Fibroblast of skin of back (primary cell): ENCODE results near the gene MAST1.
"Not testable (repeated sequence)": the region's sequence is repeated elsewhere in the genome, so short reads cannot be mapped to it uniquely, and the experiment has no call there.

Experiments used
- DNase-seq: peaks from one replicate; pipeline ENCODE4 v3.0.0-alpha.2; 2013

MAST1 gene

GRCh38 chr19:12872255-12872654 is 33.9 kb downstream of the MAST1 start:
- no peak for DNase-seq

GRCh38 chr19:12872941-12873890 is 34.9 kb downstream of the MAST1 start:
- DNase-seq: peak; percentile 53

- no peak for DNase-seq
Measured at GRCh38 chr19:12873891-12874745, 35.8 kb downstream of the MAST1 start.

DNA sequence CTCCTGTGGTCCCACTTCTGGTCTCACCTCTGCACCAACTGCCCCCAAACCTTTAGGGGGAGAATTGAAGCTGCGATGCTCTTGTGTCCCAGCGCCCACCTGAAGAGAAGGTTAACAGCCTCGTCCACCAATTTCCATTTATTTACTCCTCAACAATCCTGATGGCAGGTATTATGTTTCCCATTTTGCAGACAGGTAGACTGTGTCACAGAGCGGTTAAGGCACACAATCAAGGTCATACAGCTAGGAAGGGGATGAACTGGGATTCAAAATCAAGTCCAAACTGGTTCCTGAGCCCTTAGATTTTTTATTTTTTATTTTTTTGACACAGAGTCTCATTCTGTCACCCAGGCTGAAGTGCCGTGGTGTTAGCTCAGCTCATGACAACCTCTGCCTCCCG is 36.8 kb downstream of the MAST1 start:
- DNase-seq: no peak

GRCh38 chr19:12880551-12881171 is 42.3 kb downstream of the MAST1 start:
- no peak for DNase-seq

DNA sequence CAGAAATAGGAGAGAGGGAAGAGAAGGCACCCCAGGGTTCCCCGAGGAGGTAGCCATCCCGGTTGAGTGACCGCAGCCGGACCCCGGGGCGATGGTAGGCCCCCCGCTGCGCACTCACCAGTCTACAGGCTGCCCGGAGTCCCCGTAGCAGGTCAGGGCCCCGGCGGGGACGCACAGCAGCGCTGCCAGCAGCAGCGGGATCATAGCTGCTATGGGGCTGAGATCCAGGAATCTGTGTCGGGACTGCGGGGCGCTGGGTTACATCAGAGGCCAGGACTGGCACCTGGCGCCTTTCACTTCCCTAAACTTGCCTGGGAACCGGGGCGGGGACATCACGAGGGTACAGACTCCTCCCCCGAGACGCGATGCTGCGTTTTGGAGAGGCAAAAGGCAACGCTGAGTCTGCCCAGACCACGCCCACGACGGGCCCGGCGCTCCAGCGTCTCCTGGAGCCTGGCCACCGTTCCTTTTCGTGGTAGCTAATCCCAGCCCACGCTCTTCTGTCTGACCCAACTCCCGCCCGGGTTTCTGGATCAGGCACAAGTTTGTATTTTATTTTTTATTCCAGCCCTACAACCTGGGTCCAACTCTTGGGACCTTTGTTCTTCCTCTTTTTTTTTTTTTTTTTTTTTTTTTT is 43.0 kb downstream of the MAST1 start, which contains the start of gene DNASE2:
Gene DNASE2, minus strand, starts transcription at position 278 of the 637 bp plus-strand sequence. Its CDS starts 74 bp downstream, at position 204.
- peak; percentile 90 for DNase-seq

DNA sequence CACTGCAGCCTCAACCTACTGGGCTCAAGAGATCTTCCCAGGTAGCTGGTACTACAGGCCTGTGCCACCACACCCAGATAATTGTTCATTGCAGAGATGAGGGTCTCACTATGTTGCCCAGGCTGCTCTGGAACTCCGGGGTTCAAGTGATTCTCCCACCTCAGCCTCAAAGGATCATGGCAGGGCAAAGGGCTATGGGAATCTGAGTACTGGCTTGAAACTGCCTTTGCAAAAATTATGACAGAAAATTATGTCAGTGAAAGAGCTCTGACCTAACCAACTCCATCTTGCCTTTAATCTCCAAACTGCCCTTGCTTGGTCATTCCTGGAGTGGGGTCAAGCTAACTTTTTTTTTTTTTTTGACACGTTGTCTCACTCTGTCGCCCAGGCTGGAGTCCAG is 44.3 kb downstream of the MAST1 start:
- DNase-seq: no peak

GRCh38 chr19:12884202-12884601 is 45.9 kb downstream of the MAST1 start:
- DNase-seq: no peak

DNA sequence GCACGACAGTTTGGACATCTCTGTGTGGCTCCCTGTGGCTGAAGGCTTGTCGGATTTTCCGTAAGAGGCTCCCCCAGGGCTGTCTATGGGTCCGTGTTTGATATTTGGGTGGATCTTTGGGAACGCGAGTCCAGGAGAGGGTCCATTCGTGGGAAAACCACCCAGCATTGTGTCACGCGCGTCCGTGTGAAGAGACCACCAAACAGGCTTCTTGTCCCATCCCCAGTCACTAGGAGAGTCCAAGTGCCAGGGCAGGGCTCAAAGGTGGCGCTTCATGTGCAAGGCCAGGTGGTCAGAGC is 46.3 kb downstream of the MAST1 start:
- DNase-seq: no peak

- peak; percentile 48 for DNase-seq
Measured at GRCh38 chr19:12884926-12885748, 46.8 kb downstream of the MAST1 start.

- no peak for DNase-seq
Measured at GRCh38 chr19:12885749-12886650, 47.7 kb downstream of the MAST1 start.

GRCh38 chr19:12886651-12886968 is 48.3 kb downstream of the MAST1 start:
- DNase-seq: no peak

GRCh38 chr19:12886969-12887747 is 48.8 kb downstream of the MAST1 start, which contains the start of gene KLF1:
Gene KLF1, minus strand, starts transcription at chr19:12887201. Its CDS starts 61 bp downstream, at chr19:12887140.
- no peak for DNase-seq

DNA sequence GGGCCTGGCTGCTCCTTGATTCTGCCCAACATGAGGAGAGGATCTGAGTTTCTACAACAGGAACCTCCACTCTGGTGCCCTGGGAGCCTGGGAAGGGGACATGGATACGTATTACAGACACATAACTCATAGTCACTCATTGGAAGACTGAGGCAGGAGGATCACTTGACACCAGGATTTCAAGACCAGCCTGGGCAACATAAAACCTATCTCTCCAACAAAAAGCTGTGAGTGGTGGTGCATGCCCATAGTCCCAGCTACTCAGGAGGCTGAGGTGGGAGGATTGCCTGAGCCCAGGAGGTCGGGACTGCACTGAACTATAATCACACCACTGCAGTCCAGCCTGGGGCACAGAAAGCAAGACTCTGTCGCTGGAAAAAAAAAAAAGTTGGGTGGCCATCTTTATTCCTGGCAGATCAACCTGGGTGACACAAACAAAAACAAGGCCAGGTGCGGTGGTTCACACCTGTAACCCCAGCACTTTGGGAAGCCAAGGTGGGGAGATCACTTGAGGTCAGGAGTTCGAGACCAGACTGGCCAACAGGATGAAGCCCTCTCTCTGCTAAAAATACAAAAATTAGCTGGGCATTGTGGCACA is 49.8 kb downstream of the MAST1 start:
- no peak for DNase-seq

GRCh38 chr19:12890299-12890786 is 52.0 kb downstream of the MAST1 start:
- not testable (repeated sequence) for DNase-seq

DNA sequence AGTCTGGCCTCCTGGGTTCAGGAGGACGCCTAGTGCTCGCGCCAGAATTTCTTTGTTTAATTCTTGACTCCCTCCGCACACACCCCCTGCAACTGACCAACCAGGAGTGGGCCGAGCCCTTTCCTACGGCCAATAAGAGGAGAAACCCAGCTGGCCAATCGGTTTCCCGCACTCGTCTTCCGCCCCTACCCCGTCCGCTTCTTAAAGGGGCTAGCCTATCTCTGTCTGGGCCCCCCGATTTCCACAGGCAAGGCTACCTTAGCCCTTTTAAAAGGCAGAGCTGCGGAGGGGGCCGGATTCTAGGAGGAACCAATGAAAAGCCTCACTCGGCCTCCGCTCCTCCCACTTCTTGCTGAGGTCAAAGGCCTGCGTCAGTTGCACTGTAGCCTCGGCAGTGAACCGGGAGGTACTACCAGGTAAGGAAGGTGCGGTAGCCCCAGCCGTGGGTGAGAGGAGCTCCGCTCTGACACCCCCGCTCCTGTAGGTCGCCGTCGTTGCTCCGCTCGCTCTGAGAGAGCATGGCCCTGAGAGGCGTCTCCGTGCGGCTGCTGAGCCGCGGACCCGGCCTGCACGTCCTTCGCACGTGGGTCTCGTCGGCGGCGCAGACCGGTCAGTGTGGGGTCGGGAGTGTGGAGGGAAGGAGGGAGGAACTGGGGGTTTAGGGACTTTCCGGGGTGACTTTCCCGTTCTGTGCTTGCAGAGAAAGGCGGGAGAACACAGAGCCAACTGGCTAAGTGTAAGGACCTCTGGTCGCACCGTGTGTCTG is 52.7 kb downstream of the MAST1 start, which contains the start of gene GCDH:
Gene GCDH, plus strand, starts transcription at position 374 of the 766 bp plus-strand sequence. Its CDS starts 145 bp downstream, at position 519.
- DNase-seq: peak; percentile 99

DNA sequence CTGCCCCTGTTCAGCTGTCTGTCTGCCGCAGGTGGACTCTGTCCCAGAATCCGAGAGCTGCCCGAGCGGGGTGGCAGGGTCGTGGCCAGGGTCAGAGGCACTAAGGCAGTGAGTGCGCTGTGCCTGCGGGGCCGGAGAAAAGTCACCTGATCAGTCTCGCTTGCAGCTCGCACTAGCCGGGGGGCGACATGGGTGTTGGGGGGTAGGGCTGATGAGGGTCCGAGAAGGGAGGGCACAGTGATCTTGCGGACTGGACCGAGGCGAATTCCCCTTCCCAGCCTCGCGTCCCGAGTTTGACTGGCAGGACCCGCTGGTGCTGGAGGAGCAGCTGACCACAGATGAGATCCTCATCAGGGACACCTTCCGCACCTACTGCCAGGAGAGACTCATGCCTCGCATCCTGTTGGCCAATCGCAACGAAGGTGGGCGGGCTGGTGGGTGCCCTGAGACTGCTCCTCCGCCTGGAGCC is 53.3 kb downstream of the MAST1 start:
- no peak for DNase-seq

GRCh38 chr19:12893582-12893981 is 55.3 kb downstream of the MAST1 start:
- no peak for DNase-seq
